Esophagus (tissue), 2 donors: ENCODE data around the gene SLC6A13. TPM values are rescaled to one million over a fixed set of nuclear protein-coding genes. Genes with fewer than 3 reads are reported as not detected.
"Not testable (repeated sequence)": the region's sequence is repeated elsewhere in the genome, so short reads cannot be mapped to it uniquely, and the experiment has no call there.

ENCODE experiments used
- H3K27ac ChIP-seq, 2 donors: one replicate each; pipeline ENCODE4 v1.5.1; 2013; ENCODE audit warnings: low read depth in 2 of 2, mild to moderate bottlenecking in 2 of 2, inconsistent platforms in 1 of 2, low read length in 1 of 2, moderate library complexity in 1 of 2
- H3K27me3 ChIP-seq, 2 donors: one replicate each; pipeline ENCODE4 v1.6.1; 2013; ENCODE audit warnings: low read length in 2 of 2, control low read depth in 1 of 2, mild to moderate bottlenecking in 1 of 2; ENCODE audit not compliant: insufficient read depth in 2 of 2, control insufficient read depth in 1 of 2
- H3K36me3 ChIP-seq, 2 donors: one replicate each; pipeline ENCODE4 v1.6.1; 2013; ENCODE audit warnings: low read length in 1 of 2; ENCODE audit not compliant: control insufficient read depth in 2 of 2, insufficient read depth in 2 of 2
- H3K4me1 ChIP-seq, 2 donors: one replicate each; pipeline ENCODE4 v1.6.1; 2013; ENCODE audit warnings: low read length in 1 of 2; ENCODE audit not compliant: control insufficient read depth in 2 of 2, insufficient read depth in 2 of 2
- H3K4me3 ChIP-seq, 2 donors: one replicate each; pipeline ENCODE4 v1.5.1; 2013; ENCODE audit warnings: low read length in 2 of 2, mild to moderate bottlenecking in 2 of 2, low read depth in 1 of 2, moderate library complexity in 1 of 2
- H3K9me3 ChIP-seq, 2 donors: one replicate each; pipeline ENCODE4 v1.6.1; 2013; ENCODE audit warnings: mild to moderate bottlenecking in 2 of 2, low read depth in 1 of 2, low read length in 1 of 2, moderate library complexity in 1 of 2; ENCODE audit not compliant: control insufficient read depth in 2 of 2, insufficient read depth in 1 of 2
- WGBS, 2 donors: extraction: QIAGEN DNeasy Blood & Tissue Kit; methylation state at CpG; one replicate each; pipeline ENCODE4 v1.1.7; 2013; 5-methylcytosine and 5-hydroxymethylcytosine counted together
- polyA plus RNA-seq, 2 donors: library from polyadenylated mRNA; stranded (reverse); fragments of 200-250 nt; gene quantifications; one replicate each; pipeline ENCODE4 v1.2.3, GENCODE V29; 2013
- donor health status: healthy with polysubstance abuse.
- donor health status: Bipolar disorder and iron deficiency.

Gene SLC6A13
- polyA plus RNA-seq, 2 donors, result 0.10 TPM; not detected in 1

- Histone ChIP-seq H3K9me3 (peaks cover 4 to 12% of the 10 kb centered on the region in 2 donors), H3K27me3 (no peaks in the 10 kb centered on the region), H3K27ac (no peak overlapping the region), H3K36me3 (no peaks in the 10 kb centered on the region), H3K4me3 (no peak overlapping the region), H3K4me1 (peaks cover 0 to 3% of the 10 kb centered on the region in 2 donors)
- 88 to 91% methylated on average over 9 of the region's 9 CpGs for WGBS, 2 donors
Observed at GRCh38 chr12:238116-238515, 24.5 kb downstream of the SLC6A13 start.

GRCh38 chr12:237026-237815, 25.4 kb downstream of the SLC6A13 start:
- 74 to 90% methylated on average over 13 of the region's 13 CpGs for WGBS, 2 donors
- no peaks in the 10 kb centered on the region for H3K36me3 ChIP-seq
- peaks cover 0 to 4% of the 10 kb centered on the region in 2 donors for H3K4me1 ChIP-seq
- no peaks in the 10 kb centered on the region for H3K27me3 ChIP-seq
- H3K9me3 ChIP-seq, result peaks cover 4 to 10% of the 10 kb centered on the region in 2 donors
- H3K4me3 ChIP-seq, result no peak overlapping the region
- H3K27ac ChIP-seq, result no peak overlapping the region

GRCh38 chr12:236445-236844, 26.2 kb downstream of the SLC6A13 start:
- Histone ChIP-seq H3K36me3 (no peaks in the 10 kb centered on the region), H3K4me1 (peaks cover 0 to 4% of the 10 kb centered on the region in 2 donors), H3K9me3 (peaks cover 4 to 10% of the 10 kb centered on the region in 2 donors), H3K27ac (no peak overlapping the region), H3K27me3 (no peaks in the 10 kb centered on the region), H3K4me3 (no peak overlapping the region)
- WGBS, 2 donors, result 80 to 87% methylated on average over 3 of the region's 3 CpGs

GRCh38 chr12:235967-236366, 26.7 kb downstream of the SLC6A13 start:
- H3K36me3 ChIP-seq, H3K4me3 ChIP-seq, H3K27ac ChIP-seq, H3K4me1 ChIP-seq, H3K27me3 ChIP-seq: not testable (repeated sequence)
- 85 to 87% methylated on average over 4 of the region's 4 CpGs for WGBS, 2 donors
- H3K9me3 ChIP-seq, result peaks cover 4 to 10% of the 10 kb centered on the region in 2 donors

- H3K27ac ChIP-seq, result no peak overlapping the region
- no peaks in the 10 kb centered on the region for H3K27me3 ChIP-seq
- WGBS, 2 donors, result 94 to 95% methylated on average over 10 of the region's 10 CpGs
Observed at GRCh38 chr12:234891-235415, 27.7 kb downstream of the SLC6A13 start.

GRCh38 chr12:234019-234418, 28.6 kb downstream of the SLC6A13 start:
- H3K27me3 ChIP-seq, result no peaks in the 10 kb centered on the region
- 78 to 83% methylated on average over 7 of the region's 7 CpGs for WGBS, 2 donors
- H3K4me1 ChIP-seq, result peaks cover 0 to 6% of the 10 kb centered on the region in 2 donors
- H3K27ac ChIP-seq, result no peak overlapping the region
- no peak overlapping the region for H3K4me3 ChIP-seq
- no peaks in the 10 kb centered on the region for H3K36me3 ChIP-seq
- H3K9me3 ChIP-seq, result peaks cover 4 to 10% of the 10 kb centered on the region in 2 donors

More at GRCh38 chr12:234891-235415, 27.7 kb downstream of the SLC6A13 start:
- no peak overlapping the region for H3K4me3 ChIP-seq
- H3K4me1 ChIP-seq, result peaks cover 0 to 6% of the 10 kb centered on the region in 2 donors
- H3K9me3 ChIP-seq, result peaks cover 4 to 10% of the 10 kb centered on the region in 2 donors
- no peaks in the 10 kb centered on the region for H3K36me3 ChIP-seq

GRCh38 chr12:233615-233968, 29.0 kb downstream of the SLC6A13 start:
- Histone ChIP-seq H3K9me3 (peaks cover 4 to 10% of the 10 kb centered on the region in 2 donors), H3K36me3 (no peaks in the 10 kb centered on the region), H3K27me3 (no peaks in the 10 kb centered on the region), H3K4me1 (peaks cover 0 to 6% of the 10 kb centered on the region in 2 donors), H3K27ac (no peak overlapping the region), H3K4me3 (no peak overlapping the region)
- 84% methylated on average over 3 of the region's 3 CpGs for WGBS, 2 donors

- Histone ChIP-seq H3K4me1 (peaks cover 0 to 6% of the 10 kb centered on the region in 2 donors), H3K9me3 (peaks cover 4 to 10% of the 10 kb centered on the region in 2 donors), H3K4me3 (no peak overlapping the region), H3K27ac (no peak overlapping the region), H3K27me3 (no peaks in the 10 kb centered on the region), H3K36me3 (no peaks in the 10 kb centered on the region)
- 49 to 55% methylated on average over 19 of the region's 19 CpGs for WGBS, 2 donors
Observed at GRCh38 chr12:232731-233614, 29.7 kb downstream of the SLC6A13 start.

GRCh38 chr12:230925-231671, 31.5 kb downstream of the SLC6A13 start:
- WGBS, 2 donors, result 58 to 61% methylated on average over 14 of the region's 14 CpGs
- peaks cover 0 to 6% of the 10 kb centered on the region in 2 donors for H3K4me1 ChIP-seq

More at GRCh38 chr12:230925-231671, 31.5 kb downstream of the SLC6A13 start:
- H3K4me3 ChIP-seq, result no peak overlapping the region
- H3K9me3 ChIP-seq, result peaks cover 0 to 5% of the 10 kb centered on the region in 2 donors
- H3K36me3 ChIP-seq, result no peaks in the 10 kb centered on the region
- H3K27ac ChIP-seq, result no peak overlapping the region
- no peaks in the 10 kb centered on the region for H3K27me3 ChIP-seq
